Keratinocyte (primary cell): ENCODE results near the gene EIF6. TPM values are rescaled to one million over a fixed set of nuclear protein-coding genes. Genes with fewer than 3 reads are reported as not detected.

Experiments
- DNase-seq: peaks from one replicate; pipeline ENCODE4 v3.0.0-alpha.2; 2011; ENCODE audit warnings: low read depth, missing footprints, low spot score
- FAIRE-seq: peaks from 2 replicates; lab custom pipeline; 2011; peaks lifted over from hg19 to GRCh38; lab: Jason Lieb, UNC
- H2AFZ ChIP-seq: 2 replicates; pipeline ENCODE4 v1.6.0; 2012; ENCODE audit warnings: low read length, control low read depth, inconsistent platforms; ENCODE audit not compliant: control insufficient read depth
- H3K27ac ChIP-seq: 2 replicates; pipeline ENCODE4 v1.5.1; 2011; ENCODE audit warnings: low read length; ENCODE audit not compliant: control insufficient read depth, insufficient read depth
- H3K27me3 ChIP-seq: 3 replicates; pipeline ENCODE4 v1.6.0; 2011; ENCODE audit warnings: low read length; ENCODE audit not compliant: control insufficient read depth, insufficient read depth; ENCODE audit errors: extremely low read depth
- H3K36me3 ChIP-seq, 2 experiments: 2 replicates in 1 of 2; 3 replicates in 1 of 2; pipeline ENCODE4 v1.5.1; 2011; ENCODE audit warnings: low read length in 2 of 2, mild to moderate bottlenecking in 1 of 2; ENCODE audit not compliant: control insufficient read depth in 2 of 2, insufficient read depth in 2 of 2; ENCODE audit errors: extremely low read depth in 1 of 2
- H3K4me1 ChIP-seq: 3 replicates; pipeline ENCODE4 v1.5.1; 2011; ENCODE audit warnings: low read length; ENCODE audit not compliant: control insufficient read depth, insufficient read depth; ENCODE audit errors: extremely low read depth
- H3K4me2 ChIP-seq: 3 replicates; pipeline ENCODE4 v1.6.0; 2011; ENCODE audit warnings: low read depth, low read length; ENCODE audit not compliant: control insufficient read depth, insufficient read depth; ENCODE audit errors: extremely low read depth
- H3K4me3 ChIP-seq, 3 experiments: fragments of 200-600 bp in 1 of 3; sonication (generic) in 1 of 3; 2 replicates in 2 of 3; 3 replicates in 1 of 3; pipeline ENCODE4 v1.5.1; 2011 to 2016; ENCODE audit warnings: low read length in 3 of 3, mild to moderate bottlenecking in 3 of 3, control low read depth in 2 of 3, inconsistent platforms in 1 of 3, low read depth in 1 of 3, mixed read lengths in 1 of 3, mixed run types in 1 of 3, moderate library complexity in 1 of 3; ENCODE audit not compliant: control insufficient read depth in 2 of 3, insufficient read depth in 2 of 3; ENCODE audit errors: extremely low read depth in 1 of 3
- H3K79me2 ChIP-seq: 2 replicates; pipeline ENCODE4 v1.6.0; 2012; ENCODE audit warnings: low read length; ENCODE audit not compliant: control insufficient read depth, insufficient read depth
- H3K9ac ChIP-seq: 3 replicates; pipeline ENCODE4 v1.6.0; 2011; ENCODE audit warnings: low read length; ENCODE audit not compliant: control insufficient read depth, insufficient read depth; ENCODE audit errors: extremely low read depth
- H3K9me1 ChIP-seq: 3 replicates; pipeline ENCODE4 v1.6.0; 2011; ENCODE audit warnings: low read length; ENCODE audit not compliant: control insufficient read depth, insufficient read depth; ENCODE audit errors: extremely low read depth
- H3K9me3 ChIP-seq: 2 replicates; pipeline ENCODE4 v1.5.1; 2012; ENCODE audit warnings: low read depth, low read length; ENCODE audit not compliant: control insufficient read depth
- H4K20me1 ChIP-seq: 3 replicates; pipeline ENCODE4 v1.6.0; 2011; ENCODE audit warnings: low read length; ENCODE audit not compliant: control insufficient read depth, insufficient read depth; ENCODE audit errors: extremely low read depth
- EZH2 ChIP-seq: IDR thresholded peaks from one replicate; pipeline ENCODE4 v1.6.1; 2012; ENCODE audit warnings: inconsistent platforms, mild to moderate bottlenecking, low read length, moderate library complexity
- dilution Hi-C: fragments of 300-500 bp; cut with MboI; formaldehyde crosslinking; loops from one replicate; pipeline ENCODE4 v1.7.0; 2020; ENCODE audit warnings: low sequenced_read_pairs; ENCODE audit not compliant: extremely low pct_ligation_motif_present
- polyA plus RNA-seq, 5 experiments: library from polyadenylated mRNA; depleted of rRNA in 3 of 5; stranded (reverse) in 3 of 5; stranded (forward) in 1 of 5; unstranded in 1 of 5; fragments of >200 nt; gene quantifications; 1 replicate in 1 of 5; 2 replicates in 3 of 5; 3 replicates in 1 of 5; pipeline versions ENCODE4 v1.2.1 to v1.2.3, GENCODE V29; 2011 to 2012; ENCODE audit warnings: missing spikeins in 2 of 5, low read depth in 1 of 5, low replicate concordance in 1 of 5
- TF ChIP-seq, protein P1 (sequence below), 3 experiments: IDR thresholded peaks in 1 of 3; conservative IDR thresholded peaks in 1 of 3; optimal IDR thresholded peaks in 1 of 3; 2 replicates in 2 of 3; 3 replicates in 1 of 3; pipeline versions ENCODE3 to v1.5.1; 2011; ENCODE audit warnings: low read length in 3 of 3, mild to moderate bottlenecking in 3 of 3, moderate library complexity in 2 of 3, control low read depth in 1 of 3, inconsistent platforms in 1 of 3; ENCODE audit not compliant: insufficient read depth in 2 of 3; ENCODE audit errors: extremely low read depth in 1 of 3

The EIF6 gene
- polyA plus RNA-seq, 1 donor (not counting 4 experiments of a cell fraction or from before 2014, with no cell fraction given) = 206 TPM

GRCh38 chr20:35295674-35296073 lies 11.1 kb upstream of the EIF6 start:
- Histone ChIP-seq H3K9me1 (no peaks in the 10 kb centered on the region), H3K79me2 (peaks cover 2% of the 10 kb centered on the region), H3K27me3 (no peaks in the 10 kb centered on the region), H3K4me2 (no peak overlapping the region), H3K9ac (no peak overlapping the region), H2AFZ (no peak overlapping the region), H3K4me3 (no peak overlapping the region), H4K20me1 (no peaks in the 10 kb centered on the region), H3K4me1 (peaks cover 21% of the 10 kb centered on the region), H3K36me3 (no peaks in the 10 kb centered on the region), H3K27ac (no peak overlapping the region), H3K9me3 (no peaks in the 10 kb centered on the region)
- dilution Hi-C loops = no loop called here
- DNase-seq (no peak), FAIRE-seq (no peak)
- TF ChIP-seq, protein P1, sequence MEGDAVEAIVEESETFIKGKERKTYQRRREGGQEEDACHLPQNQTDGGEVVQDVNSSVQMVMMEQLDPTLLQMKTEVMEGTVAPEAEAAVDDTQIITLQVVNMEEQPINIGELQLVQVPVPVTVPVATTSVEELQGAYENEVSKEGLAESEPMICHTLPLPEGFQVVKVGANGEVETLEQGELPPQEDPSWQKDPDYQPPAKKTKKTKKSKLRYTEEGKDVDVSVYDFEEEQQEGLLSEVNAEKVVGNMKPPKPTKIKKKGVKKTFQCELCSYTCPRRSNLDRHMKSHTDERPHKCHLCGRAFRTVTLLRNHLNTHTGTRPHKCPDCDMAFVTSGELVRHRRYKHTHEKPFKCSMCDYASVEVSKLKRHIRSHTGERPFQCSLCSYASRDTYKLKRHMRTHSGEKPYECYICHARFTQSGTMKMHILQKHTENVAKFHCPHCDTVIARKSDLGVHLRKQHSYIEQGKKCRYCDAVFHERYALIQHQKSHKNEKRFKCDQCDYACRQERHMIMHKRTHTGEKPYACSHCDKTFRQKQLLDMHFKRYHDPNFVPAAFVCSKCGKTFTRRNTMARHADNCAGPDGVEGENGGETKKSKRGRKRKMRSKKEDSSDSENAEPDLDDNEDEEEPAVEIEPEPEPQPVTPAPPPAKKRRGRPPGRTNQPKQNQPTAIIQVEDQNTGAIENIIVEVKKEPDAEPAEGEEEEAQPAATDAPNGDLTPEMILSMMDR (optimal IDR thresholded peaks at IDR 0.05 in 1 of 3, IDR thresholded peaks at IDR 0.05 in 1 of 3, conservative IDR thresholded peaks at IDR 0.05 in 1 of 3; ENCODE audit: extremely low read depth in 1 of 3, insufficient read depth in 2 of 3, low read length in 3 of 3) = no peak
- TF ChIP-seq EZH2 = no peak

DNA sequence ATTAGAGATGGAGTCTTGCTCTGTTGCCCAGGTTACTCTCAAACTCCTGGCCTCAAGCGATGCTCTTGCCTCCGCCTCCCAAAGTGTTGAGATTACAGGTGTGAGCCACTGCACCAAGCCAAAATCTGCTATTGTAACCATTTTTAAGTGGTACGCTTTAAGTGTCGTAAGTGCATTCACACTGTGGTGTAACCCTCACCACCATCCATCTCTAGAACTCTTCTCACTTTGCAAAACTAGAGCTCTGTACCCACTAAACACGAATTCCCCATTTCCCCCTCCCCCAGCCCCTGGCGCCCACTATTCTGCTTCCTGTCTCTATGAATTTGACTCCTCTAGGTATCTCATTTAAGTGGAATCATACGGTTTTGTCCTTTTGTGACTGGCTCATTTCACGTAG lies 10.5 kb upstream of the EIF6 start:
- Histone ChIP-seq H3K27ac (no peak overlapping the region), H3K36me3 (no peaks in the 10 kb centered on the region), H3K4me1 (peaks cover 26% of the 10 kb centered on the region), H3K79me2 (peaks cover 2% of the 10 kb centered on the region), H3K4me2 (no peak overlapping the region), H3K9me3 (no peaks in the 10 kb centered on the region), H3K4me3 (no peak overlapping the region), H3K27me3 (no peaks in the 10 kb centered on the region), H2AFZ (no peak overlapping the region), H3K9ac (no peak overlapping the region), H3K9me1 (no peaks in the 10 kb centered on the region), H4K20me1 (no peaks in the 10 kb centered on the region)
- no peak for DNase-seq
- dilution Hi-C loops = no loop called here
- no peak for TF ChIP-seq EZH2
- TF ChIP-seq, protein P1 (optimal IDR thresholded peaks at IDR 0.05 in 1 of 3, IDR thresholded peaks at IDR 0.05 in 1 of 3, conservative IDR thresholded peaks at IDR 0.05 in 1 of 3; ENCODE audit: extremely low read depth in 1 of 3, insufficient read depth in 2 of 3, low read length in 3 of 3) = no peak
- FAIRE-seq = no peak
